Duodenal mucosa (tissue), 2 donors: Measurements from ENCODE around the gene DEGS2.

Experiments
- H3K27ac ChIP-seq: one replicate; pipeline ENCODE4 v1.7.0; 2013; ENCODE audit warnings: low read depth, low read length
- H3K27me3 ChIP-seq, 2 donors: one replicate each; pipeline ENCODE4 v1.7.0; 2013; ENCODE audit warnings: low read length in 2 of 2, control low read depth in 1 of 2; ENCODE audit not compliant: insufficient read depth in 2 of 2, control insufficient read depth in 1 of 2
- H3K36me3 ChIP-seq, 2 donors: one replicate each; pipeline ENCODE4 v1.7.0; 2013; ENCODE audit warnings: low read length in 2 of 2, control low read depth in 1 of 2; ENCODE audit not compliant: insufficient read depth in 2 of 2, control insufficient read depth in 1 of 2
- H3K4me1 ChIP-seq, 2 donors: one replicate each; pipeline ENCODE4 v1.7.0; 2013; ENCODE audit warnings: low read length in 2 of 2, control low read depth in 1 of 2; ENCODE audit not compliant: insufficient read depth in 2 of 2, control insufficient read depth in 1 of 2
- H3K4me3 ChIP-seq, 2 donors: one replicate each; pipeline ENCODE4 v1.7.0; 2013; ENCODE audit warnings: low read length in 2 of 2, low read depth in 1 of 2
- H3K9ac ChIP-seq, 2 donors: one replicate each; pipeline ENCODE4 v1.7.0; 2013; ENCODE audit warnings: low read length in 2 of 2, low read depth in 1 of 2
- H3K9me3 ChIP-seq, 2 donors: one replicate each; pipeline ENCODE4 v1.7.0; 2013; ENCODE audit warnings: low read length in 2 of 2, control low read depth in 1 of 2; ENCODE audit not compliant: control insufficient read depth in 1 of 2

The DEGS2 gene

DNA sequence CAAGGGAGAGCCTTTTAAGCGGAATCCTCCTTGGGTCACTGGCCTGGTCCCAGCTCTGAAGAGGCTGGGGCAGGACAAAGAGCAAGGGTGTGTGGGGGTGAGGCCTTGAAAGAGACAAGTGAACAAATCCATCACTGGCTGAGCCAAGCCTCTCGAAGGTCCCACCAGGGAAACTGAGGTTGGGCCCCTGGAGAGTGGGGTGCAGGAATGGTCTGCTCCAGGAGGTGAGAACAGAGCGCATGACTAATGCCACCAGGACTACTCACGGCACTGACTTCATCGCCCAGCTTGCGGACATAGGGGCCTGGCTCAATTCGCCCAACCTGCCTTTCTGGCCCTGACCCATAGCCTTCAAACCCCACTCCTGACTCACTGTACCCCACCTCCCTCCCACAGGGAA is 19.2 kb upstream of the DEGS2 start:
- H3K4me3 ChIP-seq: no peak overlapping the region
- no peaks in the 10 kb centered on the region for H3K27me3 ChIP-seq
- no peak overlapping the region for H3K9ac ChIP-seq
- H3K9me3 ChIP-seq: no peaks in the 10 kb centered on the region
- H3K27ac ChIP-seq: no peak overlapping the region
- H3K36me3 ChIP-seq: no peaks in the 10 kb centered on the region
- peaks cover 16 to 17% of the 10 kb centered on the region in 2 donors for H3K4me1 ChIP-seq

GRCh38 chr14:100176811-100177327 is 17.4 kb upstream of the DEGS2 start:
- Histone ChIP-seq H3K9me3 (no peaks in the 10 kb centered on the region), H3K4me1 (peaks cover 16 to 17% of the 10 kb centered on the region in 2 donors), H3K9ac (no peak overlapping the region), H3K27me3 (peaks cover 0 to 6% of the 10 kb centered on the region in 2 donors), H3K27ac (no peak overlapping the region), H3K4me3 (no peak overlapping the region), H3K36me3 (no peaks in the 10 kb centered on the region)

DNA sequence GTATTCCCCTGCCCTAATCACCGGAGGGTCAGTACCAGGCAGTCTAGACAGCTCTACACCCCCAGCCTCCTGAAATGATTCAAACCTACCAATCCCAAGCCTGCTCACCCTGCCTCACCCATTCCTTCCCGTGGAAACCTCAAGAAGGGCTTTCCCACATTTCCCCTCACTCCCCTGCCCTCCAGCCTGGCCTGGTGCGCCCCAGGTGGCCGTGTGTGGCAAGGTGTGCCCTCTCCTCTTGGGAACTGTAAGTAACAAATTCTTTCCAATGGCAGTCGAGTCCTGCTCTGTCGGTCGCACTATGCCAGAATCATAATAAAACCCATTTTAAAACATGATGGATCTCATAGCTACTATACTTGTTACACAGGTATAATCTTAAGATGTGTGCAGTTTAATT is 13.9 kb upstream of the DEGS2 start:
- Histone ChIP-seq H3K4me3 (no peak overlapping the region), H3K36me3 (no peaks in the 10 kb centered on the region), H3K27ac (no peak overlapping the region), H3K4me1 (peaks cover 9 to 10% of the 10 kb centered on the region in 2 donors), H3K9ac (no peak overlapping the region), H3K27me3 (peaks cover 0 to 6% of the 10 kb centered on the region in 2 donors), H3K9me3 (no peaks in the 10 kb centered on the region)

- Histone ChIP-seq H3K4me1 (peaks cover 5 to 7% of the 10 kb centered on the region in 2 donors), H3K9ac (no peak overlapping the region), H3K27ac (no peak overlapping the region), H3K36me3 (no peaks in the 10 kb centered on the region), H3K27me3 (peaks cover 0 to 6% of the 10 kb centered on the region in 2 donors), H3K9me3 (no peaks in the 10 kb centered on the region), H3K4me3 (no peak overlapping the region)
Observed at GRCh38 chr14:100172811-100173210, 13.4 kb upstream of the DEGS2 start.

DNA sequence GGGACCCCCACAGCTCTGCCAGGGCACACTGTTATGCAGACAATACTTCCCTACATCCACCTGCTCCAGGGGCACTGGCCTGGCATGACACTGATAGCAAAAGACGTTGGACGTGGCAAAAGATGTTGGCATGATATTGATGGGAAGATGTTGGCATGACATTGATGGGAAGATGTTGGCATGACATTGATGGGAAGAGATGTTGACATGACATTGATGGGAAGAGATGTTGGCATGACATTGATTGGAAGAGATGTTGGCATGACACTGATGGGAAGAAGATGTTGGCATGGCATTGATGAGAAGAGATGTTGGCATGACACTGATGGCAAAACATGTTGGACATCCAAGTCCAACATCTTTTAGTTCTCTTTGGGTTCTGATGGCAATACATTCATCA is 11.4 kb upstream of the DEGS2 start:
- no peak overlapping the region for H3K4me3 ChIP-seq
- H3K9ac ChIP-seq: no peak overlapping the region
- peaks cover 0 to 6% of the 10 kb centered on the region in 2 donors for H3K27me3 ChIP-seq
- peaks cover 0 to 10% of the 10 kb centered on the region in 2 donors for H3K4me1 ChIP-seq
- H3K36me3 ChIP-seq: no peaks in the 10 kb centered on the region
- H3K9me3 ChIP-seq: no peaks in the 10 kb centered on the region
- H3K27ac ChIP-seq: no peak overlapping the region

GRCh38 chr14:100168506-100168905 is 9.1 kb upstream of the DEGS2 start:
- Histone ChIP-seq H3K4me1 (peaks cover 5% of the 10 kb centered on the region in 2 donors), H3K9me3 (no peaks in the 10 kb centered on the region), H3K27me3 (peaks cover 0 to 6% of the 10 kb centered on the region in 2 donors)

GRCh38 chr14:100165831-100166440 is 6.5 kb upstream of the DEGS2 start:
- peak overlapping the region; percentile 65 to 73 for H3K4me3 ChIP-seq
- H3K27ac ChIP-seq: no peak overlapping the region

More at GRCh38 chr14:100168506-100168905, 9.1 kb upstream of the DEGS2 start:
- Histone ChIP-seq H3K36me3 (no peaks in the 10 kb centered on the region), H3K4me3 (no peak overlapping the region), H3K9ac (no peak overlapping the region), H3K27ac (no peak overlapping the region)

DNA sequence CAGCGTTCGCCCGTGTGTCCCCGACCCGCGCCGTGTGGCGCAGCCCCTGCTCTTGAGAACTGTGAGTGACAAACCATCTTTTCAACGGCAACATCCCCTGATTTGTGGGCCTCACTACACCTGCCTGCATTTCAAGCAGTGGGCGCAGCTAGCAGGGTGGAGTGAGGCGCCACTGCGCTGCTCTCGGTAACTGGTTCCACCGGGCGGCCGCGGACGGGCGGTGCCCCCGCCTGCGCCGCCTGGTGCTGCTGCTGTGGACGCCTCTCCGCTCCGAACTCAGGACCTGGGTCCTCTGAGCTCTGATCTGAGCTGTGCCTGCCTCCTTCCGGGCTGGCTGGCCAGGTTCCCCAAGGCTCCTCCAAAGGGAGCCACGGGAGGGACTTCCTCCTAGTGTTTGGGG is 5.9 kb upstream of the DEGS2 start:
- H3K9me3 ChIP-seq: no peaks in the 10 kb centered on the region
- no peak overlapping the region for H3K27ac ChIP-seq
- H3K36me3 ChIP-seq: no peaks in the 10 kb centered on the region
- peaks cover 0 to 3% of the 10 kb centered on the region in 2 donors for H3K27me3 ChIP-seq
- H3K9ac ChIP-seq: no peak overlapping the region
- peak overlapping the region in 1 of 2 donors; percentile 36 for H3K4me3 ChIP-seq
- H3K4me1 ChIP-seq: peaks cover 5% of the 10 kb centered on the region in 2 donors

More at GRCh38 chr14:100165831-100166440, 6.5 kb upstream of the DEGS2 start:
- H3K4me1 ChIP-seq: peaks cover 5% of the 10 kb centered on the region in 2 donors
- H3K9me3 ChIP-seq: no peaks in the 10 kb centered on the region
- peak overlapping the region; percentile 33 to 57 for H3K9ac ChIP-seq
- H3K36me3 ChIP-seq: no peaks in the 10 kb centered on the region
- H3K27me3 ChIP-seq: no peaks in the 10 kb centered on the region

DNA sequence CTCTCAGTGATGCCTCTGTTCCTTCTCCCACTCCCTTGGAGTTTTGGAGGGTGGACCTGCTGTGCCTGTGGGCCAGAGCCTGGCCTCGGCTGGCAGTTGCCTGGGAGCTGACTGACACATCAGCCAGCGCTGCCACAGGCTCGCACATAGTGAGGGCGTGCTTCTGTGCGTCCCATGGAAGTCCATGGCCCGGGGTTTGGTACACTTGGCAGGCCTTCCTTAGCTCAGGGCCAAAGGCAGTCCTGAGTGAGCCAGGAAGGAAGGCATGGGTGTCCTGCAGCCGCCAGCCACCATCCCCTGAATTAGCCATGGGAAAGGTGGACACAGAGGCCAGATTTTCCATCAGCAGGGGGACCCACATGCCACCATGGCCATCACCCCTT is 1.1 kb upstream of the DEGS2 start:
- H3K9ac ChIP-seq: no peak overlapping the region

DNA sequence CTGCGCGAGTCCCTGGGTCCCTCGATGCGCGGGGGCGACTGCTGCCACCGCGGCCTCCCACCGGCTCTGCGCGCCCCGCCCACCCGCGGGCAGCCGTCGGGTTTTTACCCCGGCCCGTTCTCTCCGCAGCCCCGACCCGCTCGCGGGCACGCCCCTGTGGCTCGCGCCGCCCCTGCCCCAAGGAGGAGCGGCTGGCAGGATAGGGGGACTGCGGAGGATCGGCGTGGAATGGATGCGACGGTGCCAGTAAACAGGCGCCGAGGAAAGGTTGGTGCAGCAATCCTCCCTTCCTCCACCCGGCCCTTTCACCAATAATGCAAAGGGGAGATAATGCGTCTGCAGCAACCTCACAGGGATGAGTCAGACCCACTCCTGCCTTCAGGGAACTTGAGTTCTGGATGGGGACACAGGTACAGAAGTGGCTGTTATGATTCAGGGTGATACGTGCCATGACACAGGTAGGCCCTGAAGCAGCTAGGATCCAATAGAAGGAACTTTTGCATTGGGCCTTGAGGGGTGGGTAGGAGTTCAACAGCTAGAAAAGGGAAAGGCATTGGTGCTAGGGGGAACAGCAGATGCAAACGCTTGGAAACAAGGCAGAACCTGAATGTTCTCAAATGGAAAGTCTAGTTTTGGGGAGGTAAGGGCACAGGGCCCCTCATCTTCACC is 554 bp upstream of the DEGS2 start:
- H3K4me1 ChIP-seq: peaks cover 23 to 32% of the 10 kb centered on the region in 2 donors
- H3K27me3 ChIP-seq: peaks cover 0 to 8% of the 10 kb centered on the region in 2 donors
- H3K9me3 ChIP-seq: peaks cover 0 to under 1% of the 10 kb centered on the region in 2 donors
- H3K27ac ChIP-seq: no peak overlapping the region
- H3K4me3 ChIP-seq: peak overlapping the region; percentile 55 to 72
- no peaks in the 10 kb centered on the region for H3K36me3 ChIP-seq
- no peak overlapping the region for H3K9ac ChIP-seq

More for the DNA sequence above, 1.1 kb upstream of the DEGS2 start:
- no peaks in the 10 kb centered on the region for H3K9me3 ChIP-seq
- H3K27ac ChIP-seq: no peak overlapping the region
- H3K4me3 ChIP-seq: no peak overlapping the region
- H3K36me3 ChIP-seq: no peaks in the 10 kb centered on the region
- H3K27me3 ChIP-seq: peaks cover 0 to 8% of the 10 kb centered on the region in 2 donors
- H3K4me1 ChIP-seq: peaks cover 19 to 31% of the 10 kb centered on the region in 2 donors
